NOMO-1 treated with DMSO at 0.1 percent for 48 hours (cell line): ENCODE measurements around the gene TMEM179.
"Not testable (repeated sequence)": the region's sequence is repeated elsewhere in the genome, so short reads cannot be mapped to it uniquely, and the experiment has no call there.

Source experiments
- DNase-seq: peaks from one replicate; lab custom pipeline; 2025; ENCODE audit not compliant: unreplicated experiment; lab: John Stamatoyannopoulos, UW

Gene TMEM179

GRCh38 chr14:104604458-104605449, at the start of gene TMEM179:
TMEM179 (minus strand) TSS chr14:104604772; CDS start chr14:104604741, 31 bp downstream.
- no peak for DNase-seq

GRCh38 chr14:104654119-104654518, 49.5 kb upstream of the TMEM179 start:
- no peak for DNase-seq

- DNase-seq: not testable (repeated sequence)
Measured at GRCh38 chr14:104653130-104653920, 48.8 kb upstream of the TMEM179 start.

DNA sequence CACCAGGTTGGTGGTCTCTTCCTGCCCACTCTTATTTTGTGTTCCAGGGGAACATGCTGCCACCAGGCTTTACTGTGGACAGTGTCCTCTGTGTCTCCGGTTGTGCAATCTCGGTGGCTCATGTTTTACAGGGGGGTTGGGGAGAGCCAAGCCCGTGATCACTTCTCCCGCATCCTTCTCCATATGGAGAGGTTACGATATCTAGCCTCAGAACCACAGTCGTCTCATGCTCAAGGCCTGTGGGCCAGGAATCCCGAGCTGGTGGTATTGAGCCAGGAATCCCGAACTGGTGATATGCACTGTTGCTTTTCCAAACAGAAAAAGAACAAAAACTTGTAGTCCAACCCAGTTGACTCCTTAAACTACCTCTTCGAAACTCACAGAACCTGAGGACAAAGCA, 47.8 kb upstream of the TMEM179 start:
- no peak for DNase-seq

DNA sequence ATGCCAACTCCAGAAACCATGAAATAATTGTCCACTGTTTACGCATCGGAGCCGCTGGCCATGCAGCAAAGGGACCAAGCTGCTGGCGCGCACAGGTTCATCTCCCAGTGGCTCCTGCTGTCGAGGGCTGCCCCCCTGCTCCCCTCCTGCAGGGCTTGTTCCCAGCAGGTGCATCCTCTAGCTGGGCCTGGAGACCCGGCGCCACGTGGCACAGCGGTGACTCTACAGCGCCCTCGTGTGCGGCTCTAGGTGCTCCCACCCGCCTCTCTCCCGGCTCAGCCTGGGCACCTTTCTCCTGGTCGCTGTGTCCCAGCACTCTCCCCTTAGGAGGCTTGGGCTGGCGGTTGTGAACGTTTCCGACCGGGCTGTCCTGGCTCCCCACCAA, 47.3 kb upstream of the TMEM179 start:
- no peak for DNase-seq

GRCh38 chr14:104650981-104651875, 46.7 kb upstream of the TMEM179 start:
- no peak for DNase-seq

DNA sequence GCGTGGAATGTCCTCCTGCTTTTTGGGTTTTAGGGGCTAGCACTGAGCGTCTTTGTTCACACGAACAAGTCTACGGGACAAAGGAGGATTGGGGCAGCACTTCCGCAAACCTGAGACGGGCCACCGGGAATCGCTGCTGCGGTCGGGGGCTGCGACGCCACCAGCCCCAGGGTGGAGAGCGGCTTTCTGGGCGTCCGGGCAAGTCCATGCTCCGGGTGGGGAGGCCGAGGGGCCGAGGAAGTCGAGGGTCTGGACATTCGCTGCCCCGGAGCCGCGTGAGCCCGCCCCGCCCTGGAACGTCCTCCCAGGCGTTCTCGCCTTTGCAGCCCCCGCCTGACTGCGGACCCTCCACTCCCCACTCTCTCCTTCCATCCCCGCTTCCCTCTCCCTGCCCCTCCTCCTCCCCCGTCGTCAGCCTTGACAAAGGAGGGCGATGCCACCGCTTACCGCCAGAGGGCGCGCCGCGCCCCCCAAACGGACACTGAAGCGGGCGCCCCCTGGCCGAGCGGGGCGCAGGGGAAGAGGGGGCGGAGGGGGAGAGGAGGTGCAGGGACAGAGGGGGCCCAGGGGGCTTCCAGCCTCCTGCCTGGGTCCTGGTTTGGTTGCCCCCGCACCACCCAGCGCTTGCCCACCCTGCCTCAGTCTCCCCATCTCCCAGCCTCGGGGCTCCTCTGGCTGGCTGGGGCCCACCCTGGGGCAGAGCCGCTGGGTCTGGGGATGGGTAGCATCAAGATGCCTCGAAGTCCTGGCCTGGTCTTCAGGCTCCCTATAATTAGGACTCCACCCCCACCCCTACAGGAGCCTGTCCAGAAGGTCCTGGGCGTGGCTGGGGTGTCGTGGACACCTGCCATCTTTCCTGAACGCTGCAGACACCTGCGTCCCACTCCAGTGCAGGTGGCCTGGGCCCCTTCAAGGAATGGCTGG, 45.7 kb upstream of the TMEM179 start:
- DNase-seq: peak; percentile 13

DNA sequence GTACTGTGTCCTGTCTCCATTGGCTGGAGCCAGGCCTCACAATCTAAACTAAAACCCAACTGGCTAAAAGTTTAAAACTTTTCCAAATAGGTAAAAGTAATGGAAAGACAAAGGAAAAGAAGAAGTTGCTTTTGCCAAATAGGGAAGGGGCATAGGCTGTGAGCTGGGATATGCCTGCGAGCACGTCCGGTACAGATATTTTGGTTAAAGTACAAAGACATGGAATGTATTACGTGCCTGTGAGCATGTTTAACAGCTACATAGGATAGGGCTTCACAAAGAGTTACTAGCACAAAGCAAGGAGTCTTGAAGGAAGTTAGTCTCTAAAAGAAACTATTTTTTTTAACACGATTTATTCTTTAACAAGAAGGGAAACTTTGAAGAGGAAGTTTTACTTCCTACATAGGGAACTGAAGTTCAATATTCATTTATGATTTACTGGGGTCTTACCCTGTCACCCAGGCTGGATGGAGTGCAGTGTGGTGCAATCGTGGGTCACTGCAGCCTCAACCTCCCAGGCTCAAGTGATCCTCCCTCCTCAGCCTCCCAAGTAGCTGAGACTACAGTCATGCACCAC, 43.0 kb upstream of the TMEM179 start:
- peak; percentile 84 for DNase-seq

DNA sequence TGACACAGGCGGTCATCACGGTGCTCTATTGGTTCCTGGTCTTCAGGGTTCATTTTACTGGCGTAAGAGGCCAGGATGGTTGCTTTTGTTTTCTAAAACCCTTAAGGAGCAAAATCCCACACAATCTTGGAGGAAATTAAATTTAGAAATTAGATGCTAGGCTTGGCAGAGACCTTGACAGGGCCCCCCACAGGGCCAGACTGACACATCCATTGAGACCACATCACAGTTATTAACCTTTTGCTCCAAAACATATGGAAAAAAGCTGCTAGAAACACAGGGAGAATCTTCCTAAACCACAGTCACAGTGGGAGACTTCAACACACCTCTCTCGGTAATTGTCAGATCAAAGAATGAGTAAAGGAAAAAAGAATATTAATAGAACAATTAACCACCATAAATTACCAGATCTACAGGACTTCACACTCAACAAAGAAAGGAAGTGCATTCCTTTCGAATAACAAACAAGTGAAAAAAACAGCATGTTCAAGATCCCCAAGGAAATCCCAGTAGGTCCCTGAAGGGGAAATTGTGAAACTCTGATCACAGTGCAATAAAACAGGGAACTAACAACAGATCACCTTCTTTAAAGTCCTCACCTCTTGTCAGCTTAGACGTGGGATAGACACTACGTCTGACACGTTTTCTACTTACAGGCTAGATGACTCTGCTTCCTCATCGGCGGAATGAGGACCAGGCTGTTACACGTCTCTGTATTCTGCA, 40.2 kb upstream of the TMEM179 start:
- DNase-seq: no peak

GRCh38 chr14:104644091-104644635, 39.6 kb upstream of the TMEM179 start:
- DNase-seq: no peak

DNA sequence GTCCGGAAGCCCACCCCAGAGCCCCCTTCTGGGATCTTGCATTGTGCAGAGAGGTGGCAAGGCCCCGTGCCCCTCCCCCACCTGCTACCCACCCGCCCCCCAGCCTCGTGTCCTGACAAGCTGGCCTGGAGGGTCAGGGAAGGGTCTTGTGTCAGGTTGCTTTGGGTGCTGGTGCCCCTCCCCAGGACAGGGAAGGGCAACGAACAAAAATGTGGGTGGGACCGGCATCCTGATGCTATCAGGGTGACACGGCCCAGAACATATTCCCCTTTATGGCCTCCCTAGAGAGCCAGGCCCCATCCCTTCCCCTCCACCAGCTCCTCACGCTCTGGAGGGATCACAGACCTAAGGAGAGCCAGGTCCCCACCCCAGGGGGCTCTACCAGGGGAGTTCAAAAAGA, 38.7 kb upstream of the TMEM179 start:
- no peak for DNase-seq

- DNase-seq: no peak
Measured at GRCh38 chr14:104642540-104642868, 37.9 kb upstream of the TMEM179 start.

DNA sequence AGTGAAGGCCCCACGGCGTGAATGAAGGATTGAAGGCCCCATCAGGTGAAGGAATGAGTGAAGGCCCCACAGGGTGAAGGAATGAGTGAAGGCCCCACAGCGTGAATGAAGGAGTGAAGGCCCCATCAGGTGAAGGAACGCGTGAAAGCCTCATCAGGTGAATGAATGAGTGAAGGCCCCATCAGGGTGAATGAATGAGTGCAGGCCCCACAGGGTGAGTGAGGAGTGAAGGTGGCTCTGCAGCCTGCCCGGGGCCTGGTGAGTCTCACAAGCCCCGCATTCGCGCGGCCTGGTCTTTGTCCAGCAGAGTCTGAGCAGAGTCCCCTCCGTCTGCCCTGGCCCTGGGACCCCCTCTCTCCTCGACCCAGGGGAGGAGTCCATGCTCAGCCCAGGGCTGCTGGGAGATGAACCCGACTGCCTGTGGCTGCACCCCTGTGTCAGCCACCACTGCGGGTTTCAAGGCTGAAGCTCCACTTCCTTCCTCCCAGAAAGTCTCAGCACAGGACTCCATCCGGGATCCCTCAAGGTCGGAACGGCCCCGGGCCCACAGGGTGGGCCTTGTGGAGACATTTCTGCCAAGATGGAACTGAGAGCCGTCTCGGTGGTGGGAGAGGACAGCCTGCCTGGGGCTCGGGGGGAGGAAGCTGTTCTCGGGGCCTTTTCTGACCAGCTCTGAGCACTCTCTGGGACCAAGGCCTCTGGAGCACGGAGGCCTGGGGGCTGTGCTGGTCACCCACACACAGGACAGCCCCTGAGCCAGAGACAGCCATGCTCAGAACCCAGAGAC, 37.4 kb upstream of the TMEM179 start:
- no peak for DNase-seq

- DNase-seq: no peak
Measured at GRCh38 chr14:104640681-104641080, 36.1 kb upstream of the TMEM179 start.

DNA sequence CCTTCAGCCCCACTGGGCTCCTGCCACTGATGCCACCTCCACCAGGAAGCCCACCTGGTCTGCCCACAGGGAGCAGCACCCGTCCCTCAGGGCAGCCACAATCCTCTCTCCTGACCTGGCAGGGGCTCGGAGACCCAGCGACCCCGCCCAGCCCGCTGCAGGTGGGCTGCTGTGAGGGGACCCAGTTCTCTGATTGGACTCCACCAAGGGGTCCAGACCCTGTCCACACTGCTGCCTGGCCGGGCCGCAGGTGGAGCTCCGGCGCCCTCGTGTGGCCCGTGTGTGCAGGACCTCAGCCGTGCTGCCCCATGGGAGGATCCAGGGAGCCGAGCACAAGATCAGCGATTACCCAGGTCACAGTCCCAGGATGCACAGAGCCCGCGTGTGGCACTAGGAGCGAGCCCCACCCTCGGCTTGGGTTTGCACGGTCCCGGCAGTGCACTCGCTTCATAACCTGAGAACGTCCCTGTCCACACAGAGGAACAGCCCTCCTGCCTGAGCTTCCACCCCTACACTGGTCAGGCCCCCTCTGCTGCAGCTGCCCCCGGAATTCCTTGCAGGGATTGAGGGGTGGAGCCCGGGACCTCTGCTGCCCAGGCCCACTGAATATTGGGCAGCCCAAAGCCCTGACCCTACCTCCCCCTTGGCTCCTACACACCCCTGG, 35.4 kb upstream of the TMEM179 start:
- peak; percentile 47 for DNase-seq

- no peak for DNase-seq
Measured at GRCh38 chr14:104639471-104639870, 34.9 kb upstream of the TMEM179 start.

GRCh38 chr14:104638927-104639450, 34.4 kb upstream of the TMEM179 start:
- no peak for DNase-seq
